GM19438 (cell line): ENCODE results near the gene RNF144A.

Source experiments
- ATAC-seq: cut with Tn5 transposase; IDR thresholded peaks from one replicate; pipeline ENCODE4 v1.9.1; 2021; ENCODE audit warnings: low read depth; ENCODE audit not compliant: unreplicated experiment

RNF144A gene

GRCh38 chr2:6906165-6906741 is 11.0 kb upstream of the RNF144A start:
- ATAC-seq = no peak

- ATAC-seq = no peak
Measured at GRCh38 chr2:6908291-6908690, 8.9 kb upstream of the RNF144A start.

GRCh38 chr2:6909431-6910385 is 7.5 kb upstream of the RNF144A start:
- peak; percentile 97 for ATAC-seq

GRCh38 chr2:6911721-6912120 is 5.5 kb upstream of the RNF144A start:
- ATAC-seq = no peak

- ATAC-seq = no peak
Measured at GRCh38 chr2:6913415-6914157, 3.6 kb upstream of the RNF144A start.

GRCh38 chr2:6914828-6915227 is 2.4 kb upstream of the RNF144A start:
- no peak for ATAC-seq

- ATAC-seq = no peak
Measured at GRCh38 chr2:6915399-6915798, 1.8 kb upstream of the RNF144A start.

- no peak for ATAC-seq
Measured at GRCh38 chr2:6916224-6916623, 988 bp upstream of the RNF144A start.

- no peak for ATAC-seq
Measured at GRCh38 chr2:6916736-6917070, 509 bp upstream of the RNF144A start.

GRCh38 chr2:6917761-6918421 is 679 bp downstream of the RNF144A start:
- ATAC-seq = peak; percentile 40

- no peak for ATAC-seq
Measured at GRCh38 chr2:6919901-6920742, 2.9 kb downstream of the RNF144A start.

- no peak for ATAC-seq
Measured at GRCh38 chr2:6920743-6921064, 3.5 kb downstream of the RNF144A start.

- ATAC-seq = no peak
Measured at GRCh38 chr2:6921321-6921922, 4.2 kb downstream of the RNF144A start.

- no peak for ATAC-seq
Measured at GRCh38 chr2:6922201-6922656, 5.0 kb downstream of the RNF144A start.

- no peak for ATAC-seq
Measured at GRCh38 chr2:6923319-6923718, 6.1 kb downstream of the RNF144A start.

- no peak for ATAC-seq
Measured at GRCh38 chr2:6924101-6924923, 7.1 kb downstream of the RNF144A start.

GRCh38 chr2:6924924-6925409 is 7.8 kb downstream of the RNF144A start:
- no peak for ATAC-seq

GRCh38 chr2:6926071-6926732 is 9.0 kb downstream of the RNF144A start:
- ATAC-seq = no peak
